HG02588 (cell line): Measurements from ENCODE around the gene PTPRN2.

Experiments
- ATAC-seq: cut with Tn5 transposase; IDR thresholded peaks from one replicate; pipeline ENCODE4 v1.9.1; 2021; ENCODE audit warnings: mild to moderate bottlenecking, moderate library complexity; ENCODE audit not compliant: unreplicated experiment

Gene PTPRN2

GRCh38 chr7:158581440-158582088 is 6.1 kb downstream of the PTPRN2 start:
- no peak for ATAC-seq

GRCh38 chr7:158579662-158580646 is 7.7 kb downstream of the PTPRN2 start:
- no peak for ATAC-seq

GRCh38 chr7:158576050-158576762 is 11.4 kb downstream of the PTPRN2 start:
- no peak for ATAC-seq

- no peak for ATAC-seq
Measured at GRCh38 chr7:158574308-158575036, 13.2 kb downstream of the PTPRN2 start.

- no peak for ATAC-seq
Measured at GRCh38 chr7:158573310-158573709, 14.3 kb downstream of the PTPRN2 start.

- no peak for ATAC-seq
Measured at GRCh38 chr7:158572000-158572828, 15.4 kb downstream of the PTPRN2 start.

GRCh38 chr7:158570449-158571170 is 17.0 kb downstream of the PTPRN2 start:
- no peak for ATAC-seq

GRCh38 chr7:158569858-158570323 is 17.7 kb downstream of the PTPRN2 start:
- ATAC-seq = no peak

GRCh38 chr7:158568974-158569857 is 18.4 kb downstream of the PTPRN2 start:
- ATAC-seq = no peak

GRCh38 chr7:158567153-158567603 is 20.4 kb downstream of the PTPRN2 start:
- ATAC-seq = no peak

- no peak for ATAC-seq
Measured at GRCh38 chr7:158564663-158565035, 23.0 kb downstream of the PTPRN2 start.

GRCh38 chr7:158563911-158564662 is 23.5 kb downstream of the PTPRN2 start:
- ATAC-seq = no peak

- ATAC-seq = no peak
Measured at GRCh38 chr7:158563051-158563450, 24.6 kb downstream of the PTPRN2 start.

GRCh38 chr7:158562517-158562916 is 25.1 kb downstream of the PTPRN2 start:
- ATAC-seq = no peak

- no peak for ATAC-seq
Measured at GRCh38 chr7:158561659-158562058, 26.0 kb downstream of the PTPRN2 start.

- ATAC-seq = no peak
Measured at GRCh38 chr7:158560386-158560785, 27.2 kb downstream of the PTPRN2 start.

- no peak for ATAC-seq
Measured at GRCh38 chr7:158559356-158559755, 28.3 kb downstream of the PTPRN2 start.
